Measurements from ENCODE around the gene FADD.

FADD gene

GRCh38 chr11:70241709-70242108 is 38.6 kb downstream of the FADD start:
- no peak for DNase-seq

GRCh38 chr11:70242885-70243284 is 39.8 kb downstream of the FADD start:
- no peak for DNase-seq

- no peak for DNase-seq
Measured at GRCh38 chr11:70243912-70244652, 41.0 kb downstream of the FADD start.

- DNase-seq, result no peak
Measured at GRCh38 chr11:70244698-70245097, 41.6 kb downstream of the FADD start.

GRCh38 chr11:70246196-70246595 is 43.1 kb downstream of the FADD start:
- DNase-seq, result no peak

GRCh38 chr11:70247042-70247709 is 44.1 kb downstream of the FADD start:
- DNase-seq, result no peak

- peak in 1 of 2 experiments; percentile 20 for DNase-seq
Measured at GRCh38 chr11:70247710-70248072, 44.6 kb downstream of the FADD start.

- DNase-seq, result no peak
Measured at GRCh38 chr11:70250876-70251658, 48.0 kb downstream of the FADD start.

- peak in 1 of 2 experiments; percentile 52 for DNase-seq
Measured at GRCh38 chr11:70251659-70252321, 48.7 kb downstream of the FADD start.

GRCh38 chr11:70252844-70253243 is 49.7 kb downstream of the FADD start:
- DNase-seq, result no peak

GRCh38 chr11:70255477-70256116 is 52.5 kb downstream of the FADD start:
- DNase-seq, result peak; percentile 48 to 56
